ENCODE measurements around the gene RPS6KA2.

Gene RPS6KA2

DNA sequence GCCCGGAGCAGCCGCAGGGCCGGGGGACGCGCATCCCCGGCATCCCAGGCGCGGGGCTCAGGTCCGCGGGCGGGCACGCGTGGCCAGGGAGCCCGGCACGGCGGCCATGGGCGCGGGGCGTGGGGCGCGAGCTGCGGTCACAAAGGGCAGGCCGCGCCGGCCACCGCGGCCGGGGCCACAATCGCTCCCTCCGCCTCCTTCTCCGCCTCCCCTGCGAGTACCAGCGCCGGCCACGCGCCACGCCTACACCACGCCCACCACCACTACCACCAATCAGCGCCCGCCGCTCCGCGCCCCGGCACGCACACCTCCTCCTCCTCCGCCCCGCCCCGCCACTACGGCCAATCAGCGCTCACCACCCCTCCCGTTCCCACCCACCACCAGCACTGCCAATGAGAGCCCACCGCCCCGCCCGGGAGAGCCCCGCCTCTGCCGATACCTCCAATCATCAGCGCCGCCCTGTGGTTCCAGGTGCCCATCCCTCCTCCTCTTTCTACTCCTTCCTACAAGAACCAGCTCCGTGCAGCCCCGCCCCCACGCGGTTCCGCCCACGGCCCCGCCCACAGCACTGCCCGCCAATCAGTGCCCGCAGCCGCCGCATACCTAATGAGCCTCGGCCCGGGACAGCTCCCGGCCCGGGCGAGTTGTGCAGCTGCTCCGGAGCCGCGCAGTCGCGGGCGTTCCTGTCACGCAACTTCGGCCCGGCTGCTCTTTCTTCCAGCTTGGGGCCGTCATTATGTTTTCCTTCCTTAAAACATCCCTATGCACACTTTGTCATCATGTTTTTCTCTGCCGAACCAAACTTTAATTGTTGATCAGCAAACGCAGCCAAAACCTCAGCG lies at the start of gene RPS6KA2:
Gene RPS6KA2, minus strand, starts transcription at position 219 of the 842 bp plus-strand sequence. CDS start 232 bp downstream, outside the sequence.
- peak; percentile 98 for DNase-seq

- no peak for DNase-seq
Measured at GRCh38 chr6:166676270-166676860, 49.3 kb upstream of the RPS6KA2 start.

DNA sequence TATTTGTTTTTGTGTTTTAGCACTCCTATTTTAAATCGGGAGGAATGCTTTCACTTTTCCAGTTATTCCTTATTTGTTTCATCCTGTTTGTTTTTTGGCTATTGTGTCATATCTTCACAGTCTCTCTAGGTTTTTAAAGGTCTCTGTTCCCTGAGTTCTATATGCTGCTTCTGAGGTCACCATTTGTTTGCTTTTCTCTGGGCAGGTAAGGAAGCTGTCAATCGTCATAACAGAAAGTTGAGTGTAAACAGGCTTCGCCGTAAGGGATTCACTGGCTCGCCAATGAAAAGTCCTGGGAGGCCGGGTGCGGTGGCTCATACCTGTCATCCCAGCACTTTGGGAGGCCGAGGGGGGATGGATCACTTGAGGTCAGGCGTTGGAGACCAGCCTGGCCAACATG lies 48.7 kb upstream of the RPS6KA2 start:
- DNase-seq, result no peak

DNA sequence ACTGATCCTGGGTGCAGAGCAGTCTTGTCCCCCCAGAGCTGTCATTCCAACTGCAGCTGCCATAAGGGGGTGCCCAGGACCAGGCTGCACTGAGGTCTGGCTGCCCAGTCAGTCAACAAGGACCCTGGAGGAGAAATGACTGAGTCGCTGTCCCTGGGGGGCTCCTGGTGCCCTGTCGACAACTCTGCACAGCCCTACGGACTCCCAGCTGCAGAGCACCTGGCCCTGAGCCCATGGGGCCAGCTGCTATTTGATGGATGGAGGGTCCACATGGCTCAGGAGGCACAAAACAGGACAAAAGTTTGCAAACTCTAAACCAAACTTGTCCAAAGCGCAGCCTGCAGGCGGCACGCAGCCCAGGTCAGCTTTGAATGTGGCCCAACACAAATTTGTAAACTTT lies 46.3 kb upstream of the RPS6KA2 start:
- DNase-seq, result no peak

DNA sequence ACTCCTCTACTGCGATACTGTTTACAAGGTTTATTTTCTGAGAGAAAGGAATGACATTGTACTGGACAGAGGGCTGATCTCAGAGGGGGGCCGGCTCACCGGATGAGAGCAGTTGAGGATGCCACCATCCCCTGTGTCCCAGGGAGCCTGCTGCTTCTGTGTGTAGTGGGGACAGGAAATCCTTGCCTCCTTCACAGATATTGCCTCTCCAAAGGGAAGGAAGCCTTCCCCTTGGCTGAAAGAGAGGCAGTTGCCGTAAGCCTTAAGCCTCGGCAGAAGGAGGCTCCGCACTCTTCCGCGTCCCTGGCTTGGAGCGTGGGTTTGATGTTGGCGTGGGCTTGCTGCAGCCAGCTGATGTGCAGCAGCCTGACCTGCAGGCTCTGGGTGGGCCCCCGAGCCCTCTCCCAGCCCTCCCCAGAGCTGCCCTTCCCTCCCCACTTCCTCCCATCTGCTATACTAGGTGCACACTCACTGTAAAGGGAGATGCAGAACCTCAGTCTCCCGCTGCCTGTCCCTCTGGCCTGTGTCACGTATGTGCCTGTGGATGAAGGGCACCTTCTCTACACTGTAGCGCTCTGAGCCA lies 45.7 kb upstream of the RPS6KA2 start:
- DNase-seq, result no peak

DNA sequence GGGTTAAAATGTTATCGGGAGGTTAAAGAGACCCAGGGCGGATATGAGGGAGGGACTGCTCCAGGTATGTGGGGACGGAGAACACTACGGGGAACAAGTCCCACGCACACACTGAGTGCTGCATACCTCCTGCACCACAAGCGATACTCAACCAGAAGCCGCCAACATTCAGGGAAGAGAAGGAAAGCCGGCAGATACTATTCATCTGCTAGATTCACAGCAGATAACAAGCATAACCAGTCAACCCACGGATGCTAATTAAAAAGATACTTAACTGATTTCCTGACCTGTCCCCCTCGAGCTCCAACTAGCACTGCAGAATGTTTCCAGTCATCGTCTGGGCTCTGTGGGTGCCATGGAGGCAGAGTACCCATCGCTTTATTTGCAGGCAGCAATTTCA lies 45.1 kb upstream of the RPS6KA2 start:
- DNase-seq, result no peak

- DNase-seq, result no peak
Measured at GRCh38 chr6:166671434-166672081, 44.5 kb upstream of the RPS6KA2 start.

DNA sequence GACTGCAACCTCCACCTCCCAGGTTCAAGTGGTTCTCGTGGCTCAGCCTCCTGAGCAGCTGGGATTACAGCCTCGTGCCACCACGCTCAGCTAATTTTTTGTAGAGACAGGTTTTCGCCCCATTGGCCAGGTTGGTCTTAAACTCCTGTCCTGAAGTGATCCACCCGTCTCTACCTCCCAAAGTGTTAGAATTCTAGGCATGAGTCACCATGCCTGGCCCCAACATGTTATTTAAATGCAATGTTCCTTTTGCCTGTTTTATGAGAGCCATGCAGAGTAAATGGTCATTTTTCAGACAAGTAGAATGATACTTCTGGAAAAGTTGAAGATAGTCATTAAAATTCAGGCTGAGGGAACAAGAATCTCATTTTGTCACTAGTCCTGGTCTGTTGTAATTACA lies 43.8 kb upstream of the RPS6KA2 start:
- DNase-seq, result no peak

DNA sequence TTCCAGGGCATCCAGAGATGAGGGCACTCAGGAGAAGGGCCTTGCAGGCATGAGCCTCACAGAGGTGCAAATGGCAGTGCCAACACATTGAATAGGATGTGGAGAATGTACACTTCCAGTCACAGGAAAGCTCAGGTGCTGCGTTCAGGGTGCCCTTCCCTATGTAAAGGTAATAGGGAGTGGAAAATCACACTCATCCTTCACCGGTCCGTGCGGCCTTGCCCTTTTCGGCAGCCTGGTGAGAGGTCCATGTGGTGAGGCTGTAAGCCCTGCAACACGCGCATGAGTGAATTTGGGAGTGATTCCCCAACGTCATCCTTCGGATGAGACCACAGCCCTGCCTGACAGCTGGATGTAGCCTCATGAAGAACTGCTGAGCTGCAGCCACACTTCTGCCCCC lies 43.0 kb upstream of the RPS6KA2 start:
- DNase-seq, result no peak

- DNase-seq, result no peak
Measured at GRCh38 chr6:166667796-166668610, 41.0 kb upstream of the RPS6KA2 start.

- DNase-seq, result peak; percentile 68
Measured at GRCh38 chr6:166664135-166664534, 37.1 kb upstream of the RPS6KA2 start.

- DNase-seq, result no peak
Measured at GRCh38 chr6:166663568-166663967, 36.5 kb upstream of the RPS6KA2 start.

- no peak for DNase-seq
Measured at GRCh38 chr6:166662690-166663089, 35.6 kb upstream of the RPS6KA2 start.

- DNase-seq, result no peak
Measured at GRCh38 chr6:166661327-166662085, 34.5 kb upstream of the RPS6KA2 start.

GRCh38 chr6:166660157-166660688 lies 33.2 kb upstream of the RPS6KA2 start:
- DNase-seq, result no peak

DNA sequence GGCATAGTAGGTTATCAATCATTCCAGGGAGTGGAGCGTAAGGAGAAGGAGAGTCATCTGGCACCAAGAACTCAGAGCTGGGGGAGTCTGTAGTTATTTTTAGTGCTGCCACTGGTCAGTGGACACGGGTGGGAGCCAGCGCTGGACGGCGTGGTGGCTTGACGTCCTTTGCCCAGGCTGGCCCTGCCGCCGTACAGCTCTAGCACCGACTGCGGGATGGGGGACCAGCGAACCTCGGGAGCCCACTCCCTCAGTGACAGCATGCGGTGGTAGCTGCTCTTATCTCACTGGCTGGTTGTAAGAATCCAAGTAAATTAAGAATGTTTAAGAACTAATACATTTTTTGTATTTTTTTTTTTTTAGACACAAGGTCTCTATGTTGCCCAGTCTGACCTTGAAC lies 32.5 kb upstream of the RPS6KA2 start:
- DNase-seq, result no peak

GRCh38 chr6:166658792-166659150 lies 31.7 kb upstream of the RPS6KA2 start:
- DNase-seq, result no peak

DNA sequence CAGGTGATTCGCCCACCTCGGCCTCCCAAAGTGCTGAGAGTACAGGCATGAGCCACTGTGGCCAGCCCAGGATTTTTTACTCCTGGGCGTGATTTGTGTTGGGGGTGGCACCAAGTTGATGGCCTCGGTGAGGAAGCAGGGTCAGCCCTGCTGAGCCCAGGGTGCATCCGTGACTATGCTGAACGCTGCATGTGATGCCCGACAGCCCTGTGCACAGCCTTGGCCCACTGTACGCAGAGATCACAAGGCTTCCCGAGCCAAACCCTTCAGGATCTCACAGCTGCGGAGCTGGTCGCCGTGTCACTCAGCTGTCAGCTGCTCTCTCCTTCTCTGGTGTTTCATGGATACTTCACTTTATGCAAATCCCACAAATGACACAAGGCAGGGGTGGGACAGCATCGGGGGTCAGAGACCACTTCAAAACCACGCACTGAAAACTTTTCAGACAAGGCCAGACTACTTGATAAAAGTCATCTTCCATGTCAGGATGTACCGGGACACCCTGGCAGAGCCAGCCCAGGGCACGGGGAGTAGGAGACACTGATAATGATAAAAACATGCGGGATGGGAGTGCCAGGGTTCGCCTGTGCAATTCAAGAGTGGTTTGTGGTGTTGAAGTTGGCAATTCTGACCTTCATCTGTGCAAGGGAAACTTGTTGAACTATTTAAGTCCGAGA lies 31.2 kb upstream of the RPS6KA2 start:
- no peak for DNase-seq

DNA sequence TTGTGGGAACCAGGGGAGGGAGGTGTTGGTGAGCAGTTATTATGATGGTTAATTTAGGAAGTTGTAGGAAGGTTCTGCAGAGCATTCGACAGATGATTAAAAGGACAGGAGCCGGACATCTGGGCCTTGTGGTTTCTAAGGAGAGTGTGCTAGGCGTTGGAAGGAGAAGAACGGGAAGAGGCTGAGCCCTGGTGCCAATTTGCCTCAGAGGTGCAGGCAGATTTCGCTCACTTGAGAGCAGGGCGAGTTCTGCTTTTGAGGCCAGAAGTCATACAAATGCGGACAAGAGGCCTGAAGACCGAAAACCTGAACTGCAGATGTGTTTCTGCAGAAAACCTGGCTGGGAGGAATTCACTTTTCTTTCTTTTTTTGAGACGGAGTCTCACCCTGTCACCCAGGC lies 30.5 kb upstream of the RPS6KA2 start:
- no peak for DNase-seq

GRCh38 chr6:166656230-166657151 lies 29.4 kb upstream of the RPS6KA2 start:
- DNase-seq, result no peak
